Activated naive CD8-positive, alpha-beta T cell treated with anti-CD3 and anti-CD28 coated beads for 36 hours (primary cell): Measurements from ENCODE around the gene PAX9. TPM values are rescaled to one million over a fixed set of nuclear protein-coding genes. Genes with fewer than 3 reads are reported as not detected.
"Not testable (repeated sequence)": the region's sequence is repeated elsewhere in the genome, so short reads cannot be mapped to it uniquely, and the experiment has no call there.

Source experiments
- DNase-seq: peaks from one replicate; pipeline ENCODE4 v3.0.0; 2021
- H3K27ac Mint-ChIP-seq: one replicate; pipeline ENCODE4 v1.8.0; 2022; ENCODE audit warnings: mild to moderate bottlenecking, moderate library complexity, mixed read lengths
- H3K27me3 Mint-ChIP-seq: one replicate; pipeline ENCODE4 v1.8.0; 2022; ENCODE audit warnings: mild to moderate bottlenecking, mixed read lengths
- H3K36me3 Mint-ChIP-seq: one replicate; pipeline ENCODE4 v1.8.0; 2021; ENCODE audit warnings: mild to moderate bottlenecking, mixed read lengths
- H3K4me1 Mint-ChIP-seq: one replicate; pipeline ENCODE4 v1.8.0; 2021; ENCODE audit warnings: mixed read lengths
- H3K4me3 Mint-ChIP-seq: one replicate; pipeline ENCODE4 v1.8.0; 2022; ENCODE audit warnings: mild to moderate bottlenecking, moderate library complexity, mixed read lengths
- H3K9me3 Mint-ChIP-seq: one replicate; pipeline ENCODE4 v1.8.0; 2022; ENCODE audit warnings: mixed read lengths
- total RNA-seq, 2 experiments: library from RNA; stranded (reverse); gene quantifications; one replicate each; pipeline ENCODE4 v1.2.3, GENCODE V29; 2021

The PAX9 gene
- total RNA-seq, 2 experiments from 2014 or later, result not detected

GRCh38 chr14:36682338-36682737, 20.7 kb downstream of the PAX9 start:
- DNase-seq, result no peak
- Mint-ChIP-seq H3K36me3 (no peaks in the 10 kb centered on the region), H3K27ac (no peak overlapping the region), H3K9me3 (peaks cover 1% of the 10 kb centered on the region), H3K27me3 (peaks cover 13% of the 10 kb centered on the region), H3K4me1 (no peaks in the 10 kb centered on the region), H3K4me3 (no peak overlapping the region)

GRCh38 chr14:36683083-36683724, 21.5 kb downstream of the PAX9 start:
- Mint-ChIP-seq H3K27ac (no peak overlapping the region), H3K4me3 (no peak overlapping the region), H3K27me3 (peaks cover 8% of the 10 kb centered on the region), H3K4me1 (no peaks in the 10 kb centered on the region), H3K36me3 (no peaks in the 10 kb centered on the region), H3K9me3 (peaks cover 1% of the 10 kb centered on the region)
- no peak for DNase-seq

- Mint-ChIP-seq H3K9me3 (peaks cover 1% of the 10 kb centered on the region), H3K27ac (no peak overlapping the region), H3K27me3 (peaks cover 4% of the 10 kb centered on the region), H3K4me3 (no peak overlapping the region), H3K36me3 (no peaks in the 10 kb centered on the region), H3K4me1 (no peaks in the 10 kb centered on the region)
- no peak for DNase-seq
These were observed 23.3 kb downstream of the PAX9 start for GRCh38 chr14:36684946-36685345.

GRCh38 chr14:36690311-36691040, 28.8 kb downstream of the PAX9 start:
- Mint-ChIP-seq H3K36me3 (no peaks in the 10 kb centered on the region), H3K4me3 (no peak overlapping the region), H3K9me3 (peaks cover 8% of the 10 kb centered on the region), H3K27me3 (peaks cover 4% of the 10 kb centered on the region), H3K27ac (no peak overlapping the region), H3K4me1 (no peaks in the 10 kb centered on the region)
- no peak for DNase-seq

DNA sequence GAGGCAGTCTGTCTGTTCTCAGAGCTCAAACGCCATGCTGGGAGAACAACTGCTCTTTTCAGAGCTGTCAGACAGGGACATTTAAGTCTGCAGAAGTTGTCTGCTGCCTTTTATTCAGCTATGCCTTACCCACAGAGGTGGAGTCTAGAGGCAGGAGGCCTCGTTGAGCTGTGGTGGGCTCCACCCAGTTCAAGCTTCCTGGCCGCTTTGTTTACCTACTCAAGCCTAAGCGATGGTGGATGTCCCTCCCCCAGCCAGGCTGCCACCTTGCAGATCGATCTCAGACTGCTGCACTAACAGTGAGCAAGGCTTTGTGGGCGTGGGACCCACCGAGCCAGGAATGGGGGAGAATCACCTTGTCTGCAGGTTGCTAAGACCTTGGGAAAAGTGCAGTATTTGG, 37.8 kb downstream of the PAX9 start:
- H3K36me3 Mint-ChIP-seq, H3K27ac Mint-ChIP-seq, H3K27me3 Mint-ChIP-seq, H3K4me3 Mint-ChIP-seq, DNase-seq, H3K4me1 Mint-ChIP-seq: not testable (repeated sequence)
- H3K9me3 Mint-ChIP-seq, result peaks cover 12% of the 10 kb centered on the region

GRCh38 chr14:36700651-36701050, 39.0 kb downstream of the PAX9 start:
- no peaks in the 10 kb centered on the region for H3K36me3 Mint-ChIP-seq
- no peak overlapping the region for H3K4me3 Mint-ChIP-seq
- no peaks in the 10 kb centered on the region for H3K4me1 Mint-ChIP-seq
- no peak for DNase-seq
- no peak overlapping the region for H3K27ac Mint-ChIP-seq
- no peaks in the 10 kb centered on the region for H3K27me3 Mint-ChIP-seq
- H3K9me3 Mint-ChIP-seq, result peaks cover 5% of the 10 kb centered on the region

- Mint-ChIP-seq H3K27ac (no peak overlapping the region), H3K4me1 (no peaks in the 10 kb centered on the region), H3K27me3 (no peaks in the 10 kb centered on the region), H3K4me3 (no peak overlapping the region), H3K9me3 (peaks cover 4% of the 10 kb centered on the region), H3K36me3 (no peaks in the 10 kb centered on the region)
- DNase-seq, result no peak
These were observed 39.5 kb downstream of the PAX9 start for GRCh38 chr14:36701132-36701531.

GRCh38 chr14:36702474-36702873, 40.8 kb downstream of the PAX9 start:
- no peaks in the 10 kb centered on the region for H3K27me3 Mint-ChIP-seq
- DNase-seq, result no peak
- H3K9me3 Mint-ChIP-seq, result peaks cover 4% of the 10 kb centered on the region
- H3K27ac Mint-ChIP-seq, result no peak overlapping the region
- no peaks in the 10 kb centered on the region for H3K4me1 Mint-ChIP-seq
- no peak overlapping the region for H3K4me3 Mint-ChIP-seq
- H3K36me3 Mint-ChIP-seq, result no peaks in the 10 kb centered on the region

DNA sequence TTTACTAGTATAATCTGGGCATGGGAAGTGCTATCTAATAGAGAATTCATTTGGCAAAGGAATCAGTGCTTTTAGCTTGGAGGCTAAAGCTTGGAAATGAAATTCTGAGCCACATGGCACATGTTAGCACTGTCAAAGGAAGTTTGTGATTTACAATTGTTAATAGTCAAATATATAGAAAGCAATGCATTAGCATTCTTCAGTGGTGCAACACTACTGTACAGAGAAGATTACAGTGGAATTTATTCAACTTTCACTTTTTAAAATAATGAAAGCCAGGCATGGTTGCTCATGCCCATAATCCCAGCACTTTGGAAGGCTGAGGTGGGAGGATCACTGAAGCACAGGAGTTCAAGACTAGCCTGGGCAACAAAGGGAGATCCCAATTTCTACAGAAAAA, 45.9 kb downstream of the PAX9 start:
- Mint-ChIP-seq H3K27me3 (peaks cover 2% of the 10 kb centered on the region), H3K4me3 (no peak overlapping the region), H3K4me1 (no peaks in the 10 kb centered on the region), H3K36me3 (no peaks in the 10 kb centered on the region), H3K27ac (no peak overlapping the region), H3K9me3 (peaks cover 1% of the 10 kb centered on the region)
- DNase-seq, result no peak

- Mint-ChIP-seq H3K4me1 (no peaks in the 10 kb centered on the region), H3K36me3 (no peaks in the 10 kb centered on the region), H3K9me3 (no peaks in the 10 kb centered on the region), H3K27me3 (peaks cover 4% of the 10 kb centered on the region), H3K4me3 (no peak overlapping the region), H3K27ac (no peak overlapping the region)
- DNase-seq, result no peak
These were observed 52.5 kb downstream of the PAX9 start for GRCh38 chr14:36713960-36714703.

DNA sequence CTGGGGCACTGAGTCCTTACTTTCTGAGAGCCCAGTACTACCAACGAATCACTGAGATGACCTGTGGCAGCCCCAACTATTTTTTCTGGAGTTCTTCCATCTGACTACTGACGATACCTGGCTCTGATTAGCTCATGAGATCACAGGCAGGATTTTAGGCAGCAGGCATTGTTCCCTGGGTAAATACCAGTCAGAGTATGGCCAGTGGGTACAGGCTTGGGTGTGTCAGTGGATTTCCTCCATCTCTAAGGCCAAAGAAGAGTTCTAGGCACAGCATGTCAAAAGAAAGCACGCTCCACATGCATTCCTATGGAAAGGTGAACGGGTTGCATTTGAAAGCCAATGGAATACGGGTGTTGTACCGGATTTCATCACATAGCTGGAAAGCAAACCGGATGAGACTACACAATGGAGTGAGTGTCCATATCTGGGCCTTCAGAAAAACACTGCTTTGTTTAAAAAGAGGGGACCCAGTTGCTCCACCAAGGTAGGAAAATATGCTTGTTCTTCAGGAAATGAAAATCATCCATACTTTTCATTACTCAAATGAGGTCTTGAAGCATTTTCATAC, 55.0 kb downstream of the PAX9 start:
- no peaks in the 10 kb centered on the region for H3K4me1 Mint-ChIP-seq
- no peak overlapping the region for H3K4me3 Mint-ChIP-seq

DNA sequence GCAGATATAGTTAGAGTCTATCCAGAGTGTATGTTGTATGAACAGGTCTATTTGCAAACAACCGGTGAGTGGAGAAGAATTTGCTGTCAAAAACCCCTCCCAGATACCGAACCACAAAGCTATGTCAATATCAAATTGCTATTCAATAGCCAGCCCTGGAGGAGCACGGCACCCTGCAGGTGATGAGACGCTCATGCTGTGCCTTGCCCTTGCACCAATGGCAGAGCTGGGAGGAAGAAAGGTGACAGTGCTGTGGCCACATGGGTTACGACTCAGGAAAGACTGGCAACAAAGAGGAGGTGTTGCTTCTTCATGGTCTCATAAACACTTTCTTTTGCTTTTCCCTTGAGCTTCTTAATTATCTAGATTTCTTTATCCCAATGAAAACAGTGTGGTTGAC, 55.7 kb downstream of the PAX9 start:
- Mint-ChIP-seq H3K4me3 (no peak overlapping the region), H3K36me3 (no peaks in the 10 kb centered on the region), H3K9me3 (no peaks in the 10 kb centered on the region), H3K27me3 (peaks cover 4% of the 10 kb centered on the region), H3K4me1 (no peaks in the 10 kb centered on the region), H3K27ac (no peak overlapping the region)
- no peak for DNase-seq

More for the DNA sequence above, 55.0 kb downstream of the PAX9 start:
- Mint-ChIP-seq H3K27me3 (peaks cover 4% of the 10 kb centered on the region), H3K9me3 (no peaks in the 10 kb centered on the region), H3K36me3 (no peaks in the 10 kb centered on the region), H3K27ac (no peak overlapping the region)
- DNase-seq, result no peak

DNA sequence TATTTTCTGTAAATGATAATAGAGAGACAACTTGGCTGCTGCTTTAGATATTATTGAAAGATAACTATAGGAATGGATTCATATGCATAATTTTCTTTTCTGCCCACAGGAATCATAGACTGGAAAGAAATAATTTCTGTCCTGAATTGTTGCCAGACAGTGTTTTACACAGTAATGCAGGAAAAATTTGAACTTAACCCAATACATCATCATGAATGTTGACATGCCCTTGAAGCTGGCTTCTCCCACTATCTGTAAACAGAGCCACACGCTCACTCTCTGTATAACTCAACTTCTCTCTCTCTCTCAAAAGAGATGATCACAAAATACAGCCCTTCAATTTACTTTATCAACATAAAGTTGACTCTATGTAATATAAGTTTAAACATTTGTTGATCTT, 56.6 kb downstream of the PAX9 start:
- no peak overlapping the region for H3K4me3 Mint-ChIP-seq
- H3K4me1 Mint-ChIP-seq, result no peaks in the 10 kb centered on the region
- no peaks in the 10 kb centered on the region for H3K36me3 Mint-ChIP-seq
- H3K9me3 Mint-ChIP-seq, result no peaks in the 10 kb centered on the region
- H3K27ac Mint-ChIP-seq, result no peak overlapping the region
- no peak for DNase-seq
- H3K27me3 Mint-ChIP-seq, result peaks cover 3% of the 10 kb centered on the region

DNA sequence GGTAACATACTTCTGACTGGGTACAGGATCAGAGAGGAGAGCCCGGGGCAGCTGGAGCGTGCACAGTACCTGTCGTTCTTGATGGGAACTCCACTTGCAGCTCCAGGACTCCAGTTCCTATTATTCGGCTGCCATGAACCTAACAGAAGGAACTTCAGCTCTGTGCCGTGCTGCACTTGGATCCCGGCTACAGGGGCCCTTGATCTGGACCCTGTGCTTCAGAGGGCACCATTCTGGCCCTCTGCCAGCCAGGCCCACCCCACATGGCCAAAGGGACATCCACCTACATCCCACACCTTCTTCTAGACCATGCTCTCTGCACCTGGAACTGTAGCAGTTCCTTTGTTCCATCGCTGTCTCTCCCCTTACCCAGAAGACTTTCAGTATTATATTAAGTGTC, 58.2 kb downstream of the PAX9 start:
- Mint-ChIP-seq H3K4me3 (no peak overlapping the region), H3K9me3 (no peaks in the 10 kb centered on the region), H3K27me3 (no peaks in the 10 kb centered on the region), H3K4me1 (no peaks in the 10 kb centered on the region), H3K36me3 (no peaks in the 10 kb centered on the region), H3K27ac (no peak overlapping the region)
- DNase-seq, result no peak

DNA sequence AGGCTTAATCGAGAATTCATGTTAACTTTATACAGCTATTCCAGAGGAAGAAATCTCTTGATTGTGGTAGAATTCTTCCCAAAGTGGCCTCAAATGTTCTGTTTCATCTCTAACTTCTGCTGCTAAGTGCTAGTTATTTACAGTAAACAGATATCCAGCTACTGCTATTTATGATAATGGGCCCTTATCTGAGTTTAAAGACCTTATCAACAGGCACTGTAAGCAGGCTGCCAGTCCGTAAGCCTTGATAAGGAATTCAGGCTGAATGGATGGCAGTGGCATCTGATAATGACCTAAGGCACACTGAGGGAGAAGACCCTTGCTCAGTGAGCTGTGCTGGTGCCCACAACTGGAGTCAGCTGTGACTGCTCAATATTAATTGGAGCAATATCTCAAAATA, 59.0 kb downstream of the PAX9 start:
- Mint-ChIP-seq H3K9me3 (no peaks in the 10 kb centered on the region), H3K36me3 (no peaks in the 10 kb centered on the region), H3K4me3 (no peak overlapping the region), H3K27me3 (no peaks in the 10 kb centered on the region), H3K4me1 (no peaks in the 10 kb centered on the region), H3K27ac (no peak overlapping the region)
- no peak for DNase-seq
